Osteoblast (primary cell): ENCODE data around the gene DLG2. TPM values are rescaled to one million over a fixed set of nuclear protein-coding genes. Genes with fewer than 3 reads are reported as not detected.
A peak's percentile ranks its signal among the peaks of the same experiment; 100 is the strongest.
"Not testable (repeated sequence)": the region's sequence is repeated elsewhere in the genome, so short reads cannot be mapped to it uniquely, and the experiment has no call there.

ENCODE experiments used
- DNase-seq: peaks from one replicate; pipeline ENCODE4 v3.0.0; 2011; ENCODE audit warnings: low spot score, mixed read lengths; ENCODE audit not compliant: insufficient read length; ENCODE audit errors: missing footprints
- H2AFZ ChIP-seq: 2 replicates; pipeline ENCODE4 v1.6.0; 2011; ENCODE audit warnings: mild to moderate bottlenecking, low read length
- H3K27ac ChIP-seq: 2 replicates; pipeline ENCODE4 v1.5.1; 2011; ENCODE audit warnings: mild to moderate bottlenecking, low read depth, low read length, moderate library complexity
- H3K27me3 ChIP-seq: 2 replicates; pipeline ENCODE4 v1.6.0; 2012; ENCODE audit warnings: mild to moderate bottlenecking, control low read depth, inconsistent platforms, low read length, moderate library complexity; ENCODE audit not compliant: insufficient read depth
- H3K36me3 ChIP-seq: 2 replicates; pipeline ENCODE4 v1.5.1; 2011; ENCODE audit warnings: mild to moderate bottlenecking, low read length, control low read depth, moderate library complexity; ENCODE audit not compliant: insufficient read depth
- H3K4me1 ChIP-seq: 2 replicates; pipeline ENCODE4 v1.5.1; 2011; ENCODE audit warnings: mild to moderate bottlenecking, low read length, control low read depth, moderate library complexity; ENCODE audit not compliant: insufficient read depth
- H3K4me2 ChIP-seq: 2 replicates; pipeline ENCODE4 v1.6.0; 2011; ENCODE audit warnings: mild to moderate bottlenecking, low read length; ENCODE audit not compliant: insufficient read depth
- H3K4me3 ChIP-seq: fragments of 200-600 bp; sonication (generic); 3 replicates; pipeline ENCODE4 v1.5.1; 2012; ENCODE audit warnings: mild to moderate bottlenecking, low read length, inconsistent platforms; ENCODE audit not compliant: insufficient read depth
- H3K79me2 ChIP-seq: 2 replicates; pipeline ENCODE4 v1.6.0; 2012; ENCODE audit warnings: mild to moderate bottlenecking, low read length, control low read depth, inconsistent platforms; ENCODE audit not compliant: insufficient read depth
- H3K9me3 ChIP-seq: 2 replicates; pipeline ENCODE4 v1.5.1; 2011; ENCODE audit warnings: low read depth, low read length, control low read depth
- H4K20me1 ChIP-seq: 2 replicates; pipeline ENCODE4 v1.6.0; 2012; ENCODE audit warnings: mild to moderate bottlenecking, low read length, control low read depth; ENCODE audit not compliant: insufficient read depth
- total RNA-seq: library from RNA; depleted of rRNA; stranded (reverse); fragments of >200 nt; gene quantifications from 2 replicates; pipeline ENCODE4 v1.2.3, GENCODE V29; 2012
- TF ChIP-seq, protein P1 (sequence below): IDR thresholded peaks from 2 replicates; pipeline ENCODE4 v1.5.1; 2011; ENCODE audit warnings: mild to moderate bottlenecking, low read depth, low read length, moderate library complexity; ENCODE audit errors: extremely low read depth

DLG2 gene
- total RNA-seq, 1 donor, result 3.3 TPM

DNA sequence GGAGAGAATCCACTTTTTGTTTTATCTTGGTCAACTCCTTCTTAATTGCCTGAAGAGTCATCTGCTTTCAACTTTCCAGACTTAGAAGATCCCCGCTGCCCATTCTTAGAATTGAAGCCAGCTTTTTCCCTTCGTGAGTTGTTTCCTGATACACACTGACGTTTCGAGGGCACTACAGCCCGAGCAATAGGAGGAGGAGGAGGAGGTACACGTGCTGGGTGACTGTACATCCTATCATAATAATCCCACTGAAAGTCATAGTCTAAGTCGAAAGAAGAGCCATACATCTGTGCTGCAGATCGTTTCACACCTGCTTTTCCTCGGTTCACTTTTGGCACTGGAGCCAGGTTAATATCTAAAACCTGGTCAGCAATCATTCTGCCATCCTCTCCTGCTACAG, 606.1 kb downstream of the DLG2 start:
- no peak overlapping the region for H2AFZ ChIP-seq
- no peak overlapping the region for H3K27ac ChIP-seq
- TF ChIP-seq, protein P1, sequence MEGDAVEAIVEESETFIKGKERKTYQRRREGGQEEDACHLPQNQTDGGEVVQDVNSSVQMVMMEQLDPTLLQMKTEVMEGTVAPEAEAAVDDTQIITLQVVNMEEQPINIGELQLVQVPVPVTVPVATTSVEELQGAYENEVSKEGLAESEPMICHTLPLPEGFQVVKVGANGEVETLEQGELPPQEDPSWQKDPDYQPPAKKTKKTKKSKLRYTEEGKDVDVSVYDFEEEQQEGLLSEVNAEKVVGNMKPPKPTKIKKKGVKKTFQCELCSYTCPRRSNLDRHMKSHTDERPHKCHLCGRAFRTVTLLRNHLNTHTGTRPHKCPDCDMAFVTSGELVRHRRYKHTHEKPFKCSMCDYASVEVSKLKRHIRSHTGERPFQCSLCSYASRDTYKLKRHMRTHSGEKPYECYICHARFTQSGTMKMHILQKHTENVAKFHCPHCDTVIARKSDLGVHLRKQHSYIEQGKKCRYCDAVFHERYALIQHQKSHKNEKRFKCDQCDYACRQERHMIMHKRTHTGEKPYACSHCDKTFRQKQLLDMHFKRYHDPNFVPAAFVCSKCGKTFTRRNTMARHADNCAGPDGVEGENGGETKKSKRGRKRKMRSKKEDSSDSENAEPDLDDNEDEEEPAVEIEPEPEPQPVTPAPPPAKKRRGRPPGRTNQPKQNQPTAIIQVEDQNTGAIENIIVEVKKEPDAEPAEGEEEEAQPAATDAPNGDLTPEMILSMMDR, result no peak
- no peaks in the 10 kb centered on the region for H3K27me3 ChIP-seq
- no peak overlapping the region for H3K4me2 ChIP-seq
- no peak overlapping the region for H3K4me3 ChIP-seq
- no peaks in the 10 kb centered on the region for H4K20me1 ChIP-seq
- H3K4me1 ChIP-seq, result no peaks in the 10 kb centered on the region
- no peaks in the 10 kb centered on the region for H3K79me2 ChIP-seq
- H3K9me3 ChIP-seq, result no peaks in the 10 kb centered on the region
- DNase-seq, result no peak
- no peaks in the 10 kb centered on the region for H3K36me3 ChIP-seq

DNA sequence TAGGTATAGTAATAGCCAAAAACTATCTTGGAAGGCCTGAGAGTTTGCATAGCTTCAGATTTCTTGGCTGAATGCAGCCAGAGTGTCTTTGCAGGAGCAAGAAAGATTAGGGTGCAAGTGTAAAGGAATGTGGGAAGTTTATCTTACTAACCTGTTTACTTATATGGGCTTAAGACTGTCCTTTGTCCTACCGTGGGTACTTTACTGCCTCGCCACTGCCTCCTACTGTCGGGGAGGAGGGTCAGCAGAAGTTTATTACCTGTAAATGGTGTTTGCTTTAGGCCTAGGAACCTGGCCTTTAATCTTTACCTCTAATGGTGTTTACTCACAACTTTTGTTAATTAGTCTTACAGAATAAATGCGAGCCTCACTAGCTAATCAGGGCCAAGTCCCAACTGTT, 633.8 kb downstream of the DLG2 start:
- no peaks in the 10 kb centered on the region for H3K9me3 ChIP-seq
- no peaks in the 10 kb centered on the region for H3K27me3 ChIP-seq
- TF ChIP-seq, protein P1, result peak; percentile 37
- H3K4me1 ChIP-seq, result no peaks in the 10 kb centered on the region
- no peaks in the 10 kb centered on the region for H4K20me1 ChIP-seq
- no peaks in the 10 kb centered on the region for H3K36me3 ChIP-seq
- H3K4me3 ChIP-seq, result no peak overlapping the region
- no peaks in the 10 kb centered on the region for H3K79me2 ChIP-seq
- no peak overlapping the region for H3K4me2 ChIP-seq
- H2AFZ ChIP-seq, result no peak overlapping the region
- no peak overlapping the region for H3K27ac ChIP-seq
- no peak for DNase-seq

DNA sequence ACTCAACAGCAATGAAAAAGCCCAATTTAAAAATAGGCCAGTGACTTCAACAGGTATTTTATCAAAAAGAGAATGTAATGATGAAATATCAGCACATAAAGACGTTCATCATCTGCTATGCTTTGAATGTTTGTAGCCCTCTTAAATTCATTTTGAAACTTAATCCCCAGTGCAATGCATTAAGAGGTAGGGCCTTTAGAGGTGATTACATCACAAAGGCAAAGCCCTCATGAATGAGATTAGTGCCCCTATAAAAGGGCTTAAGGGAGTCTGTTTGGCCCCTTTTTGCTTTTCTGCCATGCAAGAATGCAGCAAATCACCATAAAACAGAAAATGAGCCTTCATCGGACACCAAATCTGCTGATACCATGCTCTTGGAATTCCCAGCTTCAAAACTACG, 637.0 kb downstream of the DLG2 start:
- H3K27me3 ChIP-seq, result no peaks in the 10 kb centered on the region
- H4K20me1 ChIP-seq, result no peaks in the 10 kb centered on the region
- no peak overlapping the region for H3K27ac ChIP-seq
- H3K4me3 ChIP-seq, result no peak overlapping the region
- DNase-seq, result no peak
- no peaks in the 10 kb centered on the region for H3K36me3 ChIP-seq
- no peaks in the 10 kb centered on the region for H3K4me1 ChIP-seq
- no peak overlapping the region for H2AFZ ChIP-seq
- no peaks in the 10 kb centered on the region for H3K9me3 ChIP-seq
- TF ChIP-seq, protein P1, result no peak
- no peak overlapping the region for H3K4me2 ChIP-seq
- no peaks in the 10 kb centered on the region for H3K79me2 ChIP-seq

DNA sequence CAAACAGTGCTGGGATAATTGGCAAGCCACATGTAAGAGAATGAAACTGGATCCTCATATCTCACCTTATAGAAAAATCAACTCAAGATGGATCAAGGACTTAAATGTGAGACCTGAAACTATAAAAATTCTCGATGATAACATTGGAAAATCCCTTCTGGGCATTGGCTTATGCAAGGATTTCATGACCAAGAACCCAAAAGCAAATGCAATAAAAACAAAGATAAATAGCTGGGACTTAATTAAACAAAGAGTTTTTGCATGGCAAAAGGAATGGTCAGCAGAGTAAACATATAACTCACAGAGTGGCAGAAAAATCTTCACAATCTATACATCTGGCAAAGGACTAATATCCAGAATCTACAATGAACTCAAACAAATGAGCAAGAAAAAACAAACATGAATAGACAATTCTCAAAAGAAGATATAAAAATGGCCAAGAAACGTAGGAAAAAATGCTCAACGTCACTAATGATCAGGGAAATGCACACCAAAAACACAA, 639.4 kb downstream of the DLG2 start:
- not testable (repeated sequence) for DNase-seq, H3K4me3 ChIP-seq, H3K4me1 ChIP-seq, H3K27ac ChIP-seq, H3K4me2 ChIP-seq, H3K9me3 ChIP-seq, H4K20me1 ChIP-seq, H3K36me3 ChIP-seq, H3K79me2 ChIP-seq, H3K27me3 ChIP-seq, H2AFZ ChIP-seq

DNA sequence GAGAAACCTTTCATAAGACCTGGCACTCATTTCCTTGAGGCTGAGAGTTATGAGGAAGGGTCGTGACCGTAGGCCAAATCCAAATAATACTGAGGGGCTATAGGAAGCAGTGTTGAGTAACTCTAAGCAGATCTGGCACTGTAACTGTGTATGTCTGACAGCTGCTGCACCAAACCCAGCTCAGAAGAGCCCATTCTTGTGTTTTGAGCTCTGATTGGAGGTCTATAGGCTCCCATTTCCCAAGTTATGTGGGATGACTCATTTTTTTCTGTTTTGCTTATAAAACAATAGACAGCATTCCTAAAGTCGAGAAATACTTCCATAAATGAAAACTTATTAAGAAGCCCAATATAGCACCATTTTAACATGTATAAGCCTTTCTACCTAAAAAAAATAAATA, 645.8 kb downstream of the DLG2 start:
- Histone ChIP-seq H3K79me2 (no peaks in the 10 kb centered on the region), H2AFZ (no peak overlapping the region), H3K4me2 (no peak overlapping the region), H3K4me3 (no peak overlapping the region), H3K36me3 (no peaks in the 10 kb centered on the region), H3K4me1 (no peaks in the 10 kb centered on the region), H4K20me1 (no peaks in the 10 kb centered on the region), H3K27me3 (no peaks in the 10 kb centered on the region), H3K27ac (no peak overlapping the region), H3K9me3 (no peaks in the 10 kb centered on the region)
- TF ChIP-seq, protein P1, result no peak
- no peak for DNase-seq
